Astrocyte of the cerebellum (primary cell): ENCODE results near the gene LONRF2.

Experiments
- DNase-seq: peaks from one replicate; pipeline ENCODE4 v3.0.0-alpha.2; 2011; ENCODE audit warnings: low read depth
- H3K4me3 ChIP-seq: 2 replicates; pipeline ENCODE4 v1.5.1; 2011; ENCODE audit warnings: mild to moderate bottlenecking, low read depth, low read length, moderate library complexity
- CTCF ChIP-seq: IDR thresholded peaks from 2 replicates; pipeline ENCODE4 v1.5.1; 2012; ENCODE audit warnings: low read length, low read depth, moderate library complexity, mild to moderate bottlenecking; ENCODE audit errors: missing control alignments
- in situ Hi-C: cut with HindIII; loops from 2 replicates; pipeline ENCODE4 v1.10.0; 2017; ENCODE audit warnings: low sequenced_read_pairs

LONRF2 gene

GRCh38 chr2:100277540-100278207 is 44.6 kb downstream of the LONRF2 start:
- TF ChIP-seq CTCF, result no peak
- no peak for DNase-seq
- no peak overlapping the region for H3K4me3 ChIP-seq
- in situ Hi-C loops, result no loop called here

GRCh38 chr2:100276716-100277115 is 45.6 kb downstream of the LONRF2 start:
- no peak for TF ChIP-seq CTCF
- no peak for DNase-seq
- in situ Hi-C loops, result no loop called here
- no peak overlapping the region for H3K4me3 ChIP-seq

GRCh38 chr2:100275200-100275589 is 47.1 kb downstream of the LONRF2 start:
- in situ Hi-C loops, result no loop called here
- DNase-seq, result no peak
- TF ChIP-seq CTCF, result no peak
- no peak overlapping the region for H3K4me3 ChIP-seq

GRCh38 chr2:100274566-100275199 is 47.6 kb downstream of the LONRF2 start:
- DNase-seq, result no peak
- no peak for TF ChIP-seq CTCF
- in situ Hi-C loops, result no loop called here
- H3K4me3 ChIP-seq, result no peak overlapping the region

GRCh38 chr2:100274076-100274475 is 48.2 kb downstream of the LONRF2 start:
- in situ Hi-C loops, result no loop called here
- DNase-seq, result no peak
- TF ChIP-seq CTCF, result no peak
- no peak overlapping the region for H3K4me3 ChIP-seq

GRCh38 chr2:100273387-100273786 is 48.9 kb downstream of the LONRF2 start:
- H3K4me3 ChIP-seq, result no peak overlapping the region
- no peak for DNase-seq
- no peak for TF ChIP-seq CTCF
- in situ Hi-C loops, result no loop called here
